ENCODE results near the gene AP2B1. TPM values are rescaled to one million over a fixed set of nuclear protein-coding genes. Genes with fewer than 3 reads are reported as not detected.
A peak's percentile ranks its signal among the peaks of the same experiment; 100 is the strongest.

Gene AP2B1
- total RNA-seq, 2 experiments from 2014 or later: 28.9 to 76.0 TPM

- Histone ChIP-seq H2AFZ (ENCODE audit: low read length) (no peak overlapping the region), H3K27ac (ENCODE audit: low read depth, low read length, poor library complexity, severe bottlenecking) (no peak overlapping the region), H3K9me2 (ENCODE audit: insufficient read depth, low read length) (no peaks in the 10 kb centered on the region), H4K20me1 (ENCODE audit: insufficient read depth, low read length) (no peaks in the 10 kb centered on the region), H3K36me3 (ENCODE audit: insufficient read depth, low read length) (no peaks in the 10 kb centered on the region), H3K9me3 (ENCODE audit: low read length) (no peaks in the 10 kb centered on the region), H3K4me1 (ENCODE audit: insufficient read depth, low read length, poor library complexity, severe bottlenecking) (no peaks in the 10 kb centered on the region), H3K79me2 (ENCODE audit: insufficient read depth, low read depth, low read length) (no peaks in the 10 kb centered on the region), H3K4me3 (ENCODE audit: low read depth, low read length, poor library complexity, severe bottlenecking) (no peak overlapping the region), H3K4me2 (ENCODE audit: low read length) (no peak overlapping the region)
- POLR2A ChIA-PET: interaction anchor here (0.6 to 1.0 kb wide), 2 partner anchors 20 to 133 kb away, joined by 4 to 6 read pairs; no protein-coding TSS in a partner anchor
- DNase-seq (ENCODE audit: low spot score): no peak
- CTCF ChIA-PET (ENCODE audit: unreplicated experiment): interaction anchor here (0.6 kb wide), 1 partner anchor 138 kb away, joined by 3 read pairs; no protein-coding TSS in a partner anchor
- TF ChIP-seq CTCF (conservative IDR thresholded peaks at IDR 0.05; ENCODE audit: low read length): no peak
- no peak for TF ChIP-seq EZH2phosphoT487 (IDR thresholded peaks at IDR 0.05; ENCODE audit: borderline replicate concordance, low read depth, low read length)
- intact Hi-C loops (cut with micrococcal nuclease; ENCODE audit: unreplicated experiment): loop anchor here (2.0 to 5.0 kb wide), 2 partner anchors 204 to 433 kb away; no protein-coding TSS in a partner anchor
- BruUV-seq (replicated peaks): no TSS peak
These were observed 158.7 kb downstream of the AP2B1 start for GRCh38 chr17:35745749-35746320.

GRCh38 chr17:35747540-35748017, 160.5 kb downstream of the AP2B1 start:
- Histone ChIP-seq H4K20me1 (ENCODE audit: insufficient read depth, low read length) (no peaks in the 10 kb centered on the region), H3K9me3 (ENCODE audit: low read length) (no peaks in the 10 kb centered on the region), H3K4me3 (ENCODE audit: low read depth, low read length, poor library complexity, severe bottlenecking) (no peak overlapping the region), H2AFZ (ENCODE audit: low read length) (no peak overlapping the region), H3K4me2 (ENCODE audit: low read length) (no peak overlapping the region), H3K4me1 (ENCODE audit: insufficient read depth, low read length, poor library complexity, severe bottlenecking) (no peaks in the 10 kb centered on the region), H3K36me3 (ENCODE audit: insufficient read depth, low read length) (no peaks in the 10 kb centered on the region), H3K27ac (ENCODE audit: low read depth, low read length, poor library complexity, severe bottlenecking) (no peak overlapping the region), H3K9me2 (ENCODE audit: insufficient read depth, low read length) (no peaks in the 10 kb centered on the region), H3K79me2 (ENCODE audit: insufficient read depth, low read depth, low read length) (no peaks in the 10 kb centered on the region)
- no TSS peak for BruUV-seq (replicated peaks)
- DNase-seq (ENCODE audit: low spot score): peak; percentile 79
- intact Hi-C loops (cut with micrococcal nuclease; ENCODE audit: unreplicated experiment): loop anchor here (1.0 to 5.0 kb wide), 4 partner anchors 134 to 435 kb away; no protein-coding TSS in a partner anchor
- TF ChIP-seq EZH2phosphoT487 (IDR thresholded peaks at IDR 0.05; ENCODE audit: borderline replicate concordance, low read depth, low read length) (no peak), CTCF (conservative IDR thresholded peaks at IDR 0.05; ENCODE audit: low read length) (peak; percentile 90)
- CTCF ChIA-PET (ENCODE audit: unreplicated experiment): interaction anchor here (0.7 to 1.1 kb wide), 3 partner anchors 12 to 135 kb away, joined by 3 to 11 read pairs (median 3); no protein-coding TSS in a partner anchor
- POLR2A ChIA-PET: interaction anchor here (0.6 kb wide), 1 partner anchor 69 kb away, joined by 3 read pairs; no protein-coding TSS in a partner anchor

- H3K36me3 ChIP-seq (ENCODE audit: insufficient read depth, low read length): no peaks in the 10 kb centered on the region
- H3K4me1 ChIP-seq (ENCODE audit: insufficient read depth, low read length, poor library complexity, severe bottlenecking): no peaks in the 10 kb centered on the region
- ChIA-PET POLR2A (no interaction called here), CTCF (ENCODE audit: unreplicated experiment) (no interaction called here)
- DNase-seq (ENCODE audit: low spot score): no peak
- H3K9me3 ChIP-seq (ENCODE audit: low read length): no peaks in the 10 kb centered on the region
- no peaks in the 10 kb centered on the region for H4K20me1 ChIP-seq (ENCODE audit: insufficient read depth, low read length)
- no peaks in the 10 kb centered on the region for H3K79me2 ChIP-seq (ENCODE audit: insufficient read depth, low read depth, low read length)
- H3K4me2 ChIP-seq (ENCODE audit: low read length): no peak overlapping the region
- intact Hi-C loops (cut with micrococcal nuclease; ENCODE audit: unreplicated experiment): loop anchor here (5.0 kb wide), 1 partner anchor 206 kb away; no protein-coding TSS in a partner anchor
- no peaks in the 10 kb centered on the region for H3K9me2 ChIP-seq (ENCODE audit: insufficient read depth, low read length)
- no peak overlapping the region for H3K27ac ChIP-seq (ENCODE audit: low read depth, low read length, poor library complexity, severe bottlenecking)
- TF ChIP-seq CTCF (conservative IDR thresholded peaks at IDR 0.05; ENCODE audit: low read length) (no peak), EZH2phosphoT487 (IDR thresholded peaks at IDR 0.05; ENCODE audit: borderline replicate concordance, low read depth, low read length) (no peak)
- H2AFZ ChIP-seq (ENCODE audit: low read length): no peak overlapping the region
- H3K4me3 ChIP-seq (ENCODE audit: low read depth, low read length, poor library complexity, severe bottlenecking): no peak overlapping the region
- BruUV-seq (replicated peaks): no TSS peak
These were observed 161.3 kb downstream of the AP2B1 start for GRCh38 chr17:35748341-35748841.
